Fibroblast of villous mesenchyme (primary cell): ENCODE data around the gene GPC6. TPM values are rescaled to one million over a fixed set of nuclear protein-coding genes. Genes with fewer than 3 reads are reported as not detected.

Source experiments
- DNase-seq: peaks from one replicate; pipeline ENCODE4 v3.0.0-alpha.2; 2010; ENCODE audit warnings: low read depth
- H3K4me3 ChIP-seq: 2 replicates; pipeline ENCODE4 v1.5.1; 2011; ENCODE audit warnings: low read depth, mild to moderate bottlenecking, low read length
- CTCF ChIP-seq: IDR thresholded peaks from 2 replicates; pipeline ENCODE4 v1.5.1; 2012; ENCODE audit warnings: low read depth, mild to moderate bottlenecking, low read length; ENCODE audit not compliant: insufficient read depth
- total RNA-seq: library from RNA; depleted of rRNA; stranded (reverse); fragments of >200 nt; gene quantifications from 2 replicates; pipeline ENCODE4 v1.2.3, GENCODE V29; 2012

The GPC6 gene
- total RNA-seq, 1 donor = 6.0 TPM

- DNase-seq = no peak
- no peak overlapping the region for H3K4me3 ChIP-seq
- no peak for TF ChIP-seq CTCF
Measured at GRCh38 chr13:93222976-93223375, 3.6 kb upstream of the GPC6 start.

- DNase-seq = peak; percentile 63
- no peak for TF ChIP-seq CTCF
- no peak overlapping the region for H3K4me3 ChIP-seq
Measured at GRCh38 chr13:93224535-93224934, 2.1 kb upstream of the GPC6 start.

- H3K4me3 ChIP-seq = no peak overlapping the region
- no peak for DNase-seq
- TF ChIP-seq CTCF = no peak
Measured at GRCh38 chr13:93225610-93226009, 997 bp upstream of the GPC6 start.

GRCh38 chr13:93226065-93226622, 463 bp upstream of the GPC6 start:
- peak overlapping the region; percentile 90 for H3K4me3 ChIP-seq
- DNase-seq = no peak
- no peak for TF ChIP-seq CTCF

- peak; percentile 52 for DNase-seq
Measured at GRCh38 chr13:93227280-93227877, 772 bp downstream of the GPC6 start.

GRCh38 chr13:93227878-93228642, 1.5 kb downstream of the GPC6 start:
- H3K4me3 ChIP-seq = peak overlapping the region; percentile 90
- peak; percentile 91 for DNase-seq
- peak; percentile 58 for TF ChIP-seq CTCF

More at GRCh38 chr13:93227280-93227877, 772 bp downstream of the GPC6 start:
- TF ChIP-seq CTCF = no peak
- H3K4me3 ChIP-seq = peak overlapping the region; percentile 90
